GM19372 (cell line): Measurements from ENCODE around the gene HINFP.
"Not testable (repeated sequence)": the region's sequence is repeated elsewhere in the genome, so short reads cannot be mapped to it uniquely, and the experiment has no call there.

Experiments
- ATAC-seq: cut with Tn5 transposase; IDR thresholded peaks from one replicate; pipeline ENCODE4 v1.9.1; 2021; ENCODE audit warnings: mild to moderate bottlenecking, low read depth, moderate library complexity; ENCODE audit not compliant: unreplicated experiment

HINFP gene

DNA sequence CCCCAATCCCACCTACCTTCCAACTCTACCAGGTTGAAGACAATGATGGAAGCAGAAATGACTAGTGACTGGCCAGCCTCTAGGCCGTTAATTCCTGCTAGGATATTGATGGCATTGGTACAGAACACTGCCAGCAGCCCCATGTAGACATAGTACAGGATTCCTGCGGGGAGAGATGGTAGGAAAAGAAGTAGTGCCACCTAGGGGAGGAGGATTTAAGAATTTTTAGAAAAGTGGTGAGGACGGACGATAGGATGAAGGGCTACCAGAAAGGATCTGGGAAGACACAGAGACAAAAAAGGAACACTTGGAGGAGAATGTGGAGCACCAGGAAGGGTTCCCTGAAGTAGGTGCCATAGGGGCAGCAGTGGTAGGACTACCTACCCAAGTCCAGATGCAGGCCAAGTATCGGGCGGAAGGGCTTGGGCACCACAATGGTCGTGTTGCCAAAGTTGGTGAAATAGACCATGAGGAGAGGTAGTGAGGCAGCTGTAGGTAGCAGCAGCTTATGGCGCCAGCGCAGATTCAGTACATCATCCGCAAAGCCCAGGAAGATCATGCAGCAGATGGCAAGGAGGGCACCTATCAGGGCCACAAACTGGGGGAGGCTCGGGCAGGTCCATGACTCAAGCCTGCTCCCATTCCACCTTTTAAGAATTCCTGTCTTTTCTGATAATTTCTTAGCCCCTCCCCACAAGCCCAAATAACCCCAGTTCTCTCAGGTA, 21.0 kb upstream of the HINFP start:
- no peak for ATAC-seq

- ATAC-seq: peak; percentile 10
Measured at GRCh38 chr11:119100994-119101758, 20.2 kb upstream of the HINFP start.

DNA sequence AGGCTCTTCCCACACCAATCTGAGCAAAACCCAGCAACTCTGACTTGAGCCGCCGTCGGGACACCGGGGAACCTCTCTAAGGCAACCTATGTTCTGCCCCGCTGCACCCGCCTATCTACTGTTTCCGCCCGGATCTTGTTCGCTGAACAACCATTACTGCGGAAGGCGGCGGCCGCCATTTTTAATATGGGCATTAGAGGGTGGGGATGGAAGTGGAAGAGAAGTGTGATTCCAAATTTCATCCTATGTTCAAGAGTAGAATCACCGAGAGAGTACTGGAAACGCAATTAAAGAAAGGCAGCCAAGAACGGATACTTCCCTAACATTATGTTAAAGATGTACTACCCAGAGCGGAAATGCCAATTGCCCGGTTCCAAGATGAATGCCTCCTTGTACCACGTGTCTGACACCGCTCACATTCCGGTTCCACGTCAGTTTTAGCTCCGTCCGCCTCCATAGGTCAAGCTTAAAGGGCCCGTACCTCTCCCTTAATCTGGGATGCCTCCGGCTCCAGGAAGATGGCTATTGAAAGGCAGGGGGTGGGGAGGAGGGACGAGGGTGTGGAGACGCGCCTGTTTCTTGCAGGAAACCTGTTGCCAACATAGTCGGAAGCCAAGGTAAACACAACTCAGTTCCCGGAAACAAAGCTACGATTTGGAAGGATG, 19.5 kb upstream of the HINFP start, which contains the start of gene DPAGT1:
TSS of gene DPAGT1 (minus strand) at position 95 of the 665 bp plus-strand sequence. CDS start 198 bp downstream, outside the sequence.
- ATAC-seq: peak; percentile 78

- ATAC-seq: not testable (repeated sequence)
Measured at GRCh38 chr11:119103161-119103664, 18.2 kb upstream of the HINFP start.

- ATAC-seq: no peak
Measured at GRCh38 chr11:119103793-119104192, 17.6 kb upstream of the HINFP start.

- peak; percentile 80 for ATAC-seq
Measured at GRCh38 chr11:119106564-119107537, 14.5 kb upstream of the HINFP start, which contains the start of gene C2CD2L. C2CD2L (plus strand) TSS chr11:119107344; CDS start chr11:119107742, 398 bp downstream.

DNA sequence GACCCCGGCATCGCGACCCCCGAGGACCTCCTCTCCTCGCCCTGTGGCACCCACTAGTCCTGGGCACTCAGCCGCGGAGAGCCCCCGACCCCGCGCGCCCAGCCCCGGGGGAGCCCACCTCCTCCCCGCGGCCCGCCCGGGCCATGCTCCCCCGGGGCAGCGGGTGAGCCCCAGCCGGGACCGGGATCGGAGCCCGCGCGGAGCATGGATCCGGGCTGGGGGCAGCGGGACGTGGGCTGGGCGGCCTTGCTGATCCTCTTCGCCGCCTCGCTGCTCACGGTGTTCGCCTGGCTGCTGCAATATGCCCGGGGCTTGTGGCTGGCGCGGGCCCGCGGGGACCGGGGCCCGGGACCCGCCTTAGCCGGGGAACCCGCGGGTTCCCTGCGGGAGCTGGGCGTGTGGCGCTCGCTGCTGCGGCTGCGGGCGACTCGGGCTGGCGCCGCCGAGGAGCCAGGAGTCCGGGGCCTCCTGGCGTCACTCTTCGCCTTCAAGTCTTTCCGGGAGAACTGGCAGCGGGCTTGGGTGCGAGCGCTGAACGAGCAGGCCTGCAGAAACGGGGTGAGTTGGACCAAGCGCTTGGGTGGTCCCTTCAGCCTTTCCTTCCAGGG, 13.7 kb upstream of the HINFP start:
- ATAC-seq: peak; percentile 12

DNA sequence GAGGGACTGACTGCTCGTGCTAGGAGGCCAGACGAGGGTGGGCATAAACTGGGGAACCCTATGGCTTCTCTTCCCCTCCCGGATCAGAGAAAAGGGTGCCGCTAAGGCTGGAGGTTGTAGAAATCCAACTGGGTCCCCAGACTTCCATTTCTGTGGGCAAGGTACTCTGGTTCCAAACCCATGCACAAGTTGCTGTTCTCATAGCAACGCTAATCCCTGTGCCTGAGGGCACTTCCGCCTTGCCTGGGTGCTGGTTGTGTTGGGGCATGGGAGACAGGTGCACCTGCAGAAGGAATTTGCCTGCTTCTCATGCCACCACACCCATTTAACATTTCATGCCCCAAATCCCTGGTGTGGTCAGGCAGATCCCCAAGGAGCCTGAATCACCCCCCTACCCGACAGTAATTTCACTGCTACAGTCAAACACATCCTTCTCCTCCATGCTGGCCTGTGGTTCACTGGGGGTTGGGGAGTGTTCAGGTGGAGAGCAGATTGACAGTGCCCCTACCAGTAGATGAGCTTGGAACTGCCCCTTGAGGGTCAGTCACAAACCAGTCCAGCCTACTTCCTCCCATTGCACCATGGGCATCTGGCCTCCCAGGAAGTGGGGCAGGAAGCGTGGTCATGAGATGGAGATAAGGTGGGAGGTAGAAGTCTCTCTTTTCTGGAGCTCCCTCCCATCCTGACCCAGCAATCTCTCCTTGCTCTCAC, 13.1 kb upstream of the HINFP start:
- ATAC-seq: no peak

GRCh38 chr11:119108857-119109221, 12.5 kb upstream of the HINFP start:
- no peak for ATAC-seq

- ATAC-seq: no peak
Measured at GRCh38 chr11:119109843-119110242, 11.5 kb upstream of the HINFP start.

DNA sequence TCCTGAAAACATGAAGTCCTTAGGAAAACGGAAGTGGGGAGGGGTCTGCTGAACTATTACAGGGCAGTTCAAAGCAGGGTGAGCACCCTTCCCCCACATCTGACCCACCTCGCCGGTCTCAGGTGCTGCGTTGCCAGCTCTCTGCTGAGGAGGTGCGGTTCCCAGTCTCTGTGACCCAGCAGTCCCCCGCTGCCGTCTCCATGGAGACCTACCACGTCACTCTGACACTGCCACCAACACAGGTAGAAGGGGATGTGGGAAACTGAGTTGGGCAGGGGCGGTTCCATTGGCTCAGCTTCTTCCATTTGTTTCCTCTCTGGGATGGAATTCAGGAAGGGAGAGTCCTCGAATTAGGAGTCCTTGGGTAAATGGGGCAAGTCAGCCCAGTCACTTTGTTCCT, 10.9 kb upstream of the HINFP start:
- ATAC-seq: no peak

DNA sequence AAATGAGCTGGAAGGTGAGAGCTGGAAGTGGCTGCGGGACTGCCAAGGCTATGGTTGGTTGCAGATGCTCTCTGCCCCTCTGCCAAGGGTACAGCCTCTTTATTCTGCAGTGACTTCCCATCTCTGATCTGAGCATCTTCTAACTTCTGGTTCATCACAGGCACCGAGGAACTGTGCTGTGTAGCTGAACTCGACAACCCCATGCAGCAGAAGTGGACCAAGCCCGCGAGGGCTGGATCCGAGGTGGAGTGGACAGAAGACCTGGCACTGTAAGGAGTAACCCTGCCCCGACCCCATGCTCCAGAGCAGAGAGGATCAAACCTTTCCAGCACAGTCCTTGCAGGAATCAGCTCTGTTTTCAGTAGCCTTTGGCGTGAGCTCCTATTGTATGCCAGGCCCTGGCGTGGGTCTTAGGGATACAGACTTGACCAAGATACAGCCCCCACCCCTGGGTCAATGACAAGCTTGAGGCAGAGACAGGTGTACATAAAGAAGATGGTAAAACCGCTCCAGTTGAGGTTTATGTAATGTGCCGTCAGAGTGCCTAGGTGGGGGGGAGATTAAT, 9.9 kb upstream of the HINFP start:
- ATAC-seq: no peak

DNA sequence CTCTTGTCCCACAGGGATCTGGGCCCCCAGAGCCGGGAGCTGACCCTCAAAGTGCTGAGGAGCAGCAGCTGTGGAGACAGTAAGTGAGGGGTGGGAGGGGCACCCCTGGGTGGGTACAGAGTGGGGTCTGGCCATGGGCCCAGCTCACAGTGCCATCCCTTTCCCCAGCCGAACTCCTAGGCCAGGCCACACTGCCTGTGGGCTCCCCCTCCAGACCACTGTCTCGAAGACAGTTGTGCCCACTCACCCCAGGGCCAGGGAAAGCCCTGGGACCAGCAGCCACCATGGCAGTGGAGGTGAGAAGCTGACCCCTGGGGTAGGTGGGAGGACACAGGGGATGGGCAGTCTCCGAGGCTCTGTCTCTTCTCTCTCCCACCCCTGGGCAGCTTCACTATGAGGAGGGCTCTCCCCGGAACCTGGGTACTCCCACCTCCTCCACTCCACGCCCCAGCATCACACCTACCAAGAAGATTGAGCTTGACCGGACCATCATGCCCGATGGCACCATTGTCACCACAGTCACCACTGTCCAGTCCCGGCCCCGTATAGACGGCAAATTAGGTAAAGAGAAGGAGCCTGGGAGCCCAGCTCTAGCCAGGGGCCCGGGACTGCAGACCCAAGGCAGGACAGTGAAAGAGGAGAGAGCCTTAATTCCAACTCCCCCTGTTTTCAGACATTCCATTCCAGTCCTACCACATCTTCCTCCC, 8.9 kb upstream of the HINFP start:
- no peak for ATAC-seq

DNA sequence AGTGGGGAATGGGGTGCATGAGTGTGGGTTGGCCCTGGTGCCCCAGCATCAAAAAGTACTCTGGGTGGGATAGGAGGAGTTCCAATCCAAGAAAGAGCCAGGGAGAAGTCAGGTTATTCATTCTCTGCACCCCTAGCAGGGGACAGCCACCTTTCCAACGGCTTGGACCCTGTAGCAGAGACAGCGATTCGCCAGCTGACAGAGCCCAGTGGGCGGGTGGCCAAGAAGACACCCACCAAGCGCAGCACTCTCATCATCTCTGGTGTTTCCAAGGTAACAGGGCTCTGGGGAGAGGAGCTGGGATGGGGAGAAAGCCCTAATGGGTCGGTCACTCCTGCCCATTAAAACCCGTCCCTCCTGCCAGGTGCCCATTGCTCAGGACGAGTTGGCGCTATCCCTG, 7.7 kb upstream of the HINFP start:
- no peak for ATAC-seq

DNA sequence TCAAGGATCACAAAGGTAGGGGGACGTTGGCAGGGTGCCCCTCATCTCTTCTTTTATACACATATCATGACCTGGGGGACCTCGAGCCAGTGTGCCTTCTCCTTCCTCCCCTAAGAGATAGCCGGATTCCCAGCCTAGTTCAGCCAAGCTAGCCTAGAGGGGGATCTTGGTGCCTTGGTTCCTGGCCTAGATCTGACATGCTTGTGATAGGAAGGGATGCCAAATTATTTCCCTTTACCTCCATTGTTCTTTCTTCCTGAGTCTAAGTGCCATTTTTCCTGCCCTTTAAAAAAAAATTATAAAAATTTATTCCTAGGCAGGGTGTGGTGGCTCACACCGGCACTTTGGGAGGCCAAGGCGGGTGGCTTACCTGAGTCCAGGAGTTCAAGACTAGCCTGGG, 7.0 kb upstream of the HINFP start:
- ATAC-seq: no peak

DNA sequence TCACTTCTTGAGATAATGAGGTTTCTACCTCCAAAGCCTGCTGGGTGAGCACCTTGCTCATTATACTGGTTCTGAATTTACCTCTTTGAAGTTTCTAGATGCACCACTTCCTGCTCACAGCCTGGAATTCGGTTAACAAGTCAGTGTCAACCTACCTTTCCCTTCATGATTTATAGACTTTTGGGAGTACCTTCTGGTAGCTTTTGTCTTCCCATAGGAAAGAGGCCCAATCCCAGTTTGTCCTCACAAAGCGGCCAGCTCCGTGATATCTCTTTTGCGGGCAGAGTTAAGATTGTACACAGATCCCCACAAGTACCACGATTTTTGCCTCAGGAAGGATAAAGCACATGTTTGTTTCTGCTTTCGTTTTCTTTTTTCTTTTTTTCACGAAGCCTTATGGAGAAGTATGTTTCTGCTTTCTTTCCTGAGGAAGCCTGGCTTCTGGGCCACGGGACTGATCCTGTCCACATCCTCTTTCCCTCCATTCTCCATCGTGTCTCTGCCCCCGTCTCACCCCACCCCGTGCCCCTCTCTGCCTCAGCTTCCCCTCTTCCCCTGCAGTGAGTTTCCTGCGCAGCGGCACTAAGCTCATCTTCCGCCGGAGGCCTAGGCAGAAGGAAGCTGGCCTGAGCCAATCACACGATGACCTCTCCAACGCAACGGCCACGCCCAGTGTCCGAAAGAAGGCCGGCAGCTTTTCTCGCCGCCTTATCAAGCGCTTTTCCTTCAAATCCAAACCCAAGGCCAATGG, 5.7 kb upstream of the HINFP start:
- ATAC-seq: no peak

GRCh38 chr11:119116235-119116594, 5.2 kb upstream of the HINFP start:
- no peak for ATAC-seq
